GM23338 (cell line): ENCODE measurements around the gene ANKRA2. TPM values are rescaled to one million over a fixed set of nuclear protein-coding genes. Genes with fewer than 3 reads are reported as not detected.

ENCODE experiments used
- ATAC-seq: fragments of 200-7000 bp; cut with Tn5 transposase; 3 replicates; pipeline ENCODE4 v1.9.1; 2020
- DNase-seq: peaks from one replicate; pipeline ENCODE4 v3.0.0-alpha.2; 2015; ENCODE audit warnings: low spot score
- H2AFZ ChIP-seq: fragments of 200-600 bp; sonication (generic); 2 replicates; pipeline ENCODE4 v1.8.0; 2016; ENCODE audit warnings: antibody characterized with exemption, mild to moderate bottlenecking, moderate library complexity
- H3F3A ChIP-seq: fragments of 200-600 bp; sonication (generic); replicated peaks from 2 replicates; pipeline ENCODE4 v1.8.0; 2017; ENCODE audit warnings: antibody characterized with exemption, mixed run types, low read depth
- H3K27ac ChIP-seq: fragments of 200-600 bp; sonication (generic); 2 replicates; pipeline ENCODE4 v1.6.1; 2016; ENCODE audit warnings: low read depth
- H3K27me3 ChIP-seq: fragments of 200-600 bp; sonication (generic); 2 replicates; pipeline ENCODE4 v1.8.0; 2016; ENCODE audit warnings: mild to moderate bottlenecking, mixed run types, moderate library complexity; ENCODE audit not compliant: insufficient read depth
- H3K36me3 ChIP-seq: fragments of 200-600 bp; sonication (generic); 2 replicates; pipeline ENCODE4 v1.8.0; 2016; ENCODE audit warnings: mild to moderate bottlenecking; ENCODE audit not compliant: insufficient read depth
- H3K4me1 ChIP-seq: fragments of 200-600 bp; sonication (generic); 2 replicates; pipeline ENCODE4 v1.8.0; 2016; ENCODE audit warnings: mild to moderate bottlenecking, moderate library complexity; ENCODE audit not compliant: insufficient read depth
- H3K4me2 ChIP-seq: fragments of 200-600 bp; sonication (generic); 2 replicates; pipeline ENCODE4 v1.7.1; 2017; ENCODE audit warnings: mixed run types
- H3K4me3 ChIP-seq: fragments of 200-600 bp; sonication (generic); 2 replicates; pipeline ENCODE4 v1.6.1; 2016; ENCODE audit warnings: mixed run types
- H3K79me2 ChIP-seq: fragments of 200-600 bp; sonication (generic); replicated peaks from 2 replicates; pipeline ENCODE4 v1.8.0; 2017; ENCODE audit warnings: mild to moderate bottlenecking; ENCODE audit not compliant: insufficient read depth
- H3K9me2 ChIP-seq: fragments of 200-600 bp; sonication (generic); 2 replicates; pipeline ENCODE4 v1.8.0; 2017; ENCODE audit not compliant: insufficient read depth
- H4K20me1 ChIP-seq: fragments of 200-600 bp; sonication (generic); replicated peaks from 2 replicates; pipeline ENCODE4 v1.8.0; 2017; ENCODE audit warnings: mild to moderate bottlenecking; ENCODE audit not compliant: insufficient read depth
- H3K27ac Mint-ChIP-seq: 2 replicates; pipeline ENCODE4 v1.8.0; 2020; ENCODE audit warnings: inconsistent platforms, mild to moderate bottlenecking, moderate library complexity, mixed read lengths
- H3K27me3 Mint-ChIP-seq: 3 replicates; pipeline ENCODE4 v1.8.0; 2022; ENCODE audit warnings: low read depth, mild to moderate bottlenecking, moderate library complexity, mixed read lengths, inconsistent platforms; ENCODE audit not compliant: insufficient read depth, poor library complexity
- H3K36me3 Mint-ChIP-seq: 3 replicates; pipeline ENCODE4 v1.8.0; 2021; ENCODE audit warnings: low read depth, mild to moderate bottlenecking, inconsistent platforms, moderate library complexity, mixed read lengths
- H3K4me1 Mint-ChIP-seq: 3 replicates; pipeline ENCODE4 v1.8.0; 2020; ENCODE audit warnings: mild to moderate bottlenecking, inconsistent platforms, mixed read lengths
- H3K4me3 Mint-ChIP-seq: 3 replicates; pipeline ENCODE4 v1.8.0; 2021; ENCODE audit warnings: moderate library complexity, mild to moderate bottlenecking, inconsistent platforms, mixed read lengths
- H3K9me3 Mint-ChIP-seq: 3 replicates; pipeline ENCODE4 v1.8.0; 2020; ENCODE audit warnings: moderate library complexity, mild to moderate bottlenecking, inconsistent platforms, mixed read lengths
- CREB1 ChIP-seq: fragments of 250-450 bp; sonication (Bioruptor Pico); IDR thresholded peaks from 2 replicates; pipeline ENCODE4 v1.5.0; 2020; ENCODE audit warnings: low read depth, mild to moderate bottlenecking, moderate library complexity
- EZH2 ChIP-seq: fragments of 200-600 bp; sonication (generic); IDR thresholded peaks from one replicate; pipeline ENCODE4 v1.8.0; 2017; ENCODE audit warnings: antibody characterized with exemption, mild to moderate bottlenecking, low read depth; ENCODE audit not compliant: unreplicated experiment
- EZH2phosphoT487 ChIP-seq: fragments of 200-600 bp; sonication (generic); IDR thresholded peaks from one replicate; pipeline ENCODE4 v1.8.1; 2018; ENCODE audit warnings: antibody characterized with exemption; ENCODE audit not compliant: unreplicated experiment
- JUNB ChIP-seq: IDR thresholded peaks from one replicate; pipeline ENCODE4 v1.6.1; 2016; ENCODE audit warnings: antibody characterized with exemption; ENCODE audit not compliant: unreplicated experiment
- NANOG ChIP-seq: IDR thresholded peaks from 2 replicates; pipeline ENCODE4 v1.6.1; 2016; ENCODE audit warnings: antibody characterized with exemption, borderline replicate concordance
- POLR2AphosphoS5 ChIP-seq: IDR thresholded peaks from 2 replicates; pipeline ENCODE4 v1.6.1; 2016; ENCODE audit warnings: antibody characterized with exemption, low read depth
- STAT1 ChIP-seq: IDR thresholded peaks from one replicate; pipeline ENCODE4 v1.6.1; 2016; ENCODE audit warnings: antibody characterized with exemption; ENCODE audit not compliant: unreplicated experiment
- ZNF114 ChIP-seq: fragments of 250-450 bp; sonication (Bioruptor Pico); IDR thresholded peaks from 2 replicates; pipeline ENCODE4 v1.5.0; 2020; ENCODE audit warnings: mild to moderate bottlenecking, moderate library complexity
- ZNF331 ChIP-seq: fragments of 250-450 bp; sonication (Bioruptor Pico); IDR thresholded peaks from 2 replicates; pipeline ENCODE4 v1.5.0; 2020; ENCODE audit warnings: low read depth, mild to moderate bottlenecking, moderate library complexity
- polyA plus RNA-seq: library from polyadenylated mRNA; unstranded; fragments of >200 nt; fragmentation: Nextera tagmentation; extraction: Ambion mirVana; gene quantifications from 2 replicates; pipeline ENCODE4 v1.2.1, GENCODE V29; 2016
- total RNA-seq: library from RNA; depleted of rRNA; stranded (reverse); fragments of >200 nt; shearing (Covaris generic); gene quantifications from 2 replicates; pipeline ENCODE4 v1.2.3, GENCODE V29; 2014
- TF ChIP-seq, protein P1 (sequence below): IDR thresholded peaks from 2 replicates; pipeline ENCODE4 v1.6.1; 2016; ENCODE audit warnings: antibody characterized with exemption
- TF ChIP-seq, protein P2 (sequence below), 2 experiments: fragments of 200-600 bp in 1 of 2; sonication (generic) in 1 of 2; conservative IDR thresholded peaks; 2 replicates each; pipeline versions ENCODE4 v1.5.1 to v1.6.1; 2016 to 2017; ENCODE audit warnings: antibody characterized with exemption in 2 of 2, low read depth in 2 of 2, mild to moderate bottlenecking in 2 of 2, moderate library complexity in 1 of 2
- TF ChIP-seq, protein P3 (sequence below): fragments of 250-450 bp; sonication (Bioruptor Pico); IDR thresholded peaks from 2 replicates; pipeline ENCODE4 v1.5.0; 2020; ENCODE audit warnings: mild to moderate bottlenecking, moderate library complexity
- TF ChIP-seq, protein P4 (sequence below): IDR thresholded peaks from one replicate; pipeline ENCODE4 v1.6.1; 2018; ENCODE audit warnings: antibody characterized with exemption; ENCODE audit not compliant: unreplicated experiment

Gene ANKRA2
- total and polyA plus RNA-seq, 2 experiments from 2014 or later, result 13.1 to 15.3 TPM

DNA sequence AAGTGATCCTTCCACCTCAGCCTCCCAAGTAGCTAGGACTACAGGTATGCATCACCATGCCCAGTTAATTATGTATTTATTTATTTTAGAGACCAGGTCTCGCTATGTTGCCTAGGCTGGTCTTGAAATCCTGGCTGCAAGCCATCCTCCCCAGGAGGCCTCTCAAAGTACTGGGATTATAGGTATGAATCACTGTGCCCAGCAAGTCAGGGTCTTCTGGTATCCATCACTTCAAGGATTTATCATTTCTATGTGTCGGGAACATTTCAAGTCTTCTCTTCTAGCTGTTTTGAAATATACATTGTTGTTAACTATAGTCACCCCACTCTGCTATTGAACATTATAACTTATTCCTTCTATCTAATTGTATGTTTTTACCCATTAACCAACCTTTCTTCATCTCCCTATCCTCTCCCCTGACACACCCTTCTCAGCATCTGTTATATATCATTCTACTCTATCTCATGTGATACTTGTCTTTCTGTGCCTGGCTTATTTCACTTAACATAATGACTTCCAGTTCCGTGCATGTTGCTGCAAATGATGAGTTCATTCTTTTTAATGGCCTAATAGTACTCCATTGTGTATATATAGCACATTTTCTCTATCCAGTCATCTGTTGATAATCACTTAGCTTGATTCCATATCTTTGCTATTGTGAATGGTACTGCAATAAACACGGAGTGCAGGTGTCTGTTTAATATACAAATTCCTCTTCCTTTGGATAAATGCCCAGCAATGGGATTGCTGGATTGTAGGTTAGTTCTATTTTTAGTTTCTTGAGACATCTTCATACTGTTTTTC lies 26.5 kb upstream of the ANKRA2 start:
- Mint-ChIP-seq H3K4me1 (no peaks in the 10 kb centered on the region), H3K27ac (no peak overlapping the region), H3K27me3 (peaks cover 3% of the 10 kb centered on the region), H3K4me3 (no peak overlapping the region), H3K9me3 (no peaks in the 10 kb centered on the region), H3K36me3 (no peaks in the 10 kb centered on the region)
- no peaks in the 10 kb centered on the region for H3K27me3 ChIP-seq
- ATAC-seq (no peak), DNase-seq (no peak)
- TF ChIP-seq, protein P1, sequence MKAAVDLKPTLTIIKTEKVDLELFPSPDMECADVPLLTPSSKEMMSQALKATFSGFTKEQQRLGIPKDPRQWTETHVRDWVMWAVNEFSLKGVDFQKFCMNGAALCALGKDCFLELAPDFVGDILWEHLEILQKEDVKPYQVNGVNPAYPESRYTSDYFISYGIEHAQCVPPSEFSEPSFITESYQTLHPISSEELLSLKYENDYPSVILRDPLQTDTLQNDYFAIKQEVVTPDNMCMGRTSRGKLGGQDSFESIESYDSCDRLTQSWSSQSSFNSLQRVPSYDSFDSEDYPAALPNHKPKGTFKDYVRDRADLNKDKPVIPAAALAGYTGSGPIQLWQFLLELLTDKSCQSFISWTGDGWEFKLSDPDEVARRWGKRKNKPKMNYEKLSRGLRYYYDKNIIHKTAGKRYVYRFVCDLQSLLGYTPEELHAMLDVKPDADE, result no peak
- TF ChIP-seq, protein P2, sequence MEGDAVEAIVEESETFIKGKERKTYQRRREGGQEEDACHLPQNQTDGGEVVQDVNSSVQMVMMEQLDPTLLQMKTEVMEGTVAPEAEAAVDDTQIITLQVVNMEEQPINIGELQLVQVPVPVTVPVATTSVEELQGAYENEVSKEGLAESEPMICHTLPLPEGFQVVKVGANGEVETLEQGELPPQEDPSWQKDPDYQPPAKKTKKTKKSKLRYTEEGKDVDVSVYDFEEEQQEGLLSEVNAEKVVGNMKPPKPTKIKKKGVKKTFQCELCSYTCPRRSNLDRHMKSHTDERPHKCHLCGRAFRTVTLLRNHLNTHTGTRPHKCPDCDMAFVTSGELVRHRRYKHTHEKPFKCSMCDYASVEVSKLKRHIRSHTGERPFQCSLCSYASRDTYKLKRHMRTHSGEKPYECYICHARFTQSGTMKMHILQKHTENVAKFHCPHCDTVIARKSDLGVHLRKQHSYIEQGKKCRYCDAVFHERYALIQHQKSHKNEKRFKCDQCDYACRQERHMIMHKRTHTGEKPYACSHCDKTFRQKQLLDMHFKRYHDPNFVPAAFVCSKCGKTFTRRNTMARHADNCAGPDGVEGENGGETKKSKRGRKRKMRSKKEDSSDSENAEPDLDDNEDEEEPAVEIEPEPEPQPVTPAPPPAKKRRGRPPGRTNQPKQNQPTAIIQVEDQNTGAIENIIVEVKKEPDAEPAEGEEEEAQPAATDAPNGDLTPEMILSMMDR (conservative IDR thresholded peaks at IDR 0.05; ENCODE audit: low read depth in 2 of 2), result no peak
- TF ChIP-seq NANOG, result no peak
- no peak for TF ChIP-seq STAT1
- TF ChIP-seq EZH2, result no peak
- TF ChIP-seq CREB1 (CRISPR knock-in tag), result no peak
- TF ChIP-seq EZH2phosphoT487, result no peak
- TF ChIP-seq JUNB, result no peak
- TF ChIP-seq, protein P3, sequence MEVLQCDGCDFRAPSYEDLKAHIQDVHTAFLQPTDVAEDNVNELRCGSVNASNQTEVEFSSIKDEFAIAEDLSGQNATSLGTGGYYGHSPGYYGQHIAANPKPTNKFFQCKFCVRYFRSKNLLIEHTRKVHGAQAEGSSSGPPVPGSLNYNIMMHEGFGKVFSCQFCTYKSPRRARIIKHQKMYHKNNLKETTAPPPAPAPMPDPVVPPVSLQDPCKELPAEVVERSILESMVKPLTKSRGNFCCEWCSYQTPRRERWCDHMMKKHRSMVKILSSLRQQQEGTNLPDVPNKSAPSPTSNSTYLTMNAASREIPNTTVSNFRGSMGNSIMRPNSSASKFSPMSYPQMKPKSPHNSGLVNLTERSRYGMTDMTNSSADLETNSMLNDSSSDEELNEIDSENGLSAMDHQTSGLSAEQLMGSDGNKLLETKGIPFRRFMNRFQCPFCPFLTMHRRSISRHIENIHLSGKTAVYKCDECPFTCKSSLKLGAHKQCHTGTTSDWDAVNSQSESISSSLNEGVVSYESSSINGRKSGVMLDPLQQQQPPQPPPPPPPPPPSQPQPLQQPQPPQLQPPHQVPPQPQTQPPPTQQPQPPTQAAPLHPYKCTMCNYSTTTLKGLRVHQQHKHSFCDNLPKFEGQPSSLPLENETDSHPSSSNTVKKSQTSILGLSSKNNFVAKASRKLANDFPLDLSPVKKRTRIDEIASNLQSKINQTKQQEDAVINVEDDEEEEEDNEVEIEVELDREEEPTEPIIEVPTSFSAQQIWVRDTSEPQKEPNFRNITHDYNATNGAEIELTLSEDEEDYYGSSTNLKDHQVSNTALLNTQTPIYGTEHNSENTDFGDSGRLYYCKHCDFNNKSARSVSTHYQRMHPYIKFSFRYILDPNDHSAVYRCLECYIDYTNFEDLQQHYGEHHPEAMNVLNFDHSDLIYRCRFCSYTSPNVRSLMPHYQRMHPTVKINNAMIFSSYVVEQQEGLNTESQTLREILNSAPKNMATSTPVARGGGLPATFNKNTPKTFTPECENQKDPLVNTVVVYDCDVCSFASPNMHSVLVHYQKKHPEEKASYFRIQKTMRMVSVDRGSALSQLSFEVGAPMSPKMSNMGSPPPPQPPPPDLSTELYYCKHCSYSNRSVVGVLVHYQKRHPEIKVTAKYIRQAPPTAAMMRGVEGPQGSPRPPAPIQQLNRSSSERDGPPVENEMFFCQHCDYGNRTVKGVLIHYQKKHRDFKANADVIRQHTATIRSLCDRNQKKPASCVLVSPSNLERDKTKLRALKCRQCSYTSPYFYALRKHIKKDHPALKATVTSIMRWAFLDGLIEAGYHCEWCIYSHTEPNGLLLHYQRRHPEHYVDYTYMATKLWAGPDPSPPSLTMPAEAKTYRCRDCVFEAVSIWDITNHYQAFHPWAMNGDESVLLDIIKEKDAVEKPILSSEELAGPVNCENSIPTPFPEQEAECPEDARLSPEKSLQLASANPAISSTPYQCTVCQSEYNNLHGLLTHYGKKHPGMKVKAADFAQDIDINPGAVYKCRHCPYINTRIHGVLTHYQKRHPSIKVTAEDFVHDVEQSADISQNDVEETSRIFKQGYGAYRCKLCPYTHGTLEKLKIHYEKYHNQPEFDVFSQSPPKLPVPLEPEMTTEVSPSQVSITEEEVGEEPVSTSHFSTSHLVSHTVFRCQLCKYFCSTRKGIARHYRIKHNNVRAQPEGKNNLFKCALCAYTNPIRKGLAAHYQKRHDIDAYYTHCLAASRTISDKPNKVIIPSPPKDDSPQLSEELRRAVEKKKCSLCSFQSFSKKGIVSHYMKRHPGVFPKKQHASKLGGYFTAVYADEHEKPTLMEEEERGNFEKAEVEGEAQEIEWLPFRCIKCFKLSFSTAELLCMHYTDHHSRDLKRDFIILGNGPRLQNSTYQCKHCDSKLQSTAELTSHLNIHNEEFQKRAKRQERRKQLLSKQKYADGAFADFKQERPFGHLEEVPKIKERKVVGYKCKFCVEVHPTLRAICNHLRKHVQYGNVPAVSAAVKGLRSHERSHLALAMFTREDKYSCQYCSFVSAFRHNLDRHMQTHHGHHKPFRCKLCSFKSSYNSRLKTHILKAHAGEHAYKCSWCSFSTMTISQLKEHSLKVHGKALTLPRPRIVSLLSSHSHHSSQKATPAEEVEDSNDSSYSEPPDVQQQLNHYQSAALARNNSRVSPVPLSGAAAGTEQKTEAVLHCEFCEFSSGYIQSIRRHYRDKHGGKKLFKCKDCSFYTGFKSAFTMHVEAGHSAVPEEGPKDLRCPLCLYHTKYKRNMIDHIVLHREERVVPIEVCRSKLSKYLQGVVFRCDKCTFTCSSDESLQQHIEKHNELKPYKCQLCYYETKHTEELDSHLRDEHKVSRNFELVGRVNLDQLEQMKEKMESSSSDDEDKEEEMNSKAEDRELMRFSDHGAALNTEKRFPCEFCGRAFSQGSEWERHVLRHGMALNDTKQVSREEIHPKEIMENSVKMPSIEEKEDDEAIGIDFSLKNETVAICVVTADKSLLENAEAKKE (CRISPR knock-in tag), result no peak
- TF ChIP-seq, protein P4, sequence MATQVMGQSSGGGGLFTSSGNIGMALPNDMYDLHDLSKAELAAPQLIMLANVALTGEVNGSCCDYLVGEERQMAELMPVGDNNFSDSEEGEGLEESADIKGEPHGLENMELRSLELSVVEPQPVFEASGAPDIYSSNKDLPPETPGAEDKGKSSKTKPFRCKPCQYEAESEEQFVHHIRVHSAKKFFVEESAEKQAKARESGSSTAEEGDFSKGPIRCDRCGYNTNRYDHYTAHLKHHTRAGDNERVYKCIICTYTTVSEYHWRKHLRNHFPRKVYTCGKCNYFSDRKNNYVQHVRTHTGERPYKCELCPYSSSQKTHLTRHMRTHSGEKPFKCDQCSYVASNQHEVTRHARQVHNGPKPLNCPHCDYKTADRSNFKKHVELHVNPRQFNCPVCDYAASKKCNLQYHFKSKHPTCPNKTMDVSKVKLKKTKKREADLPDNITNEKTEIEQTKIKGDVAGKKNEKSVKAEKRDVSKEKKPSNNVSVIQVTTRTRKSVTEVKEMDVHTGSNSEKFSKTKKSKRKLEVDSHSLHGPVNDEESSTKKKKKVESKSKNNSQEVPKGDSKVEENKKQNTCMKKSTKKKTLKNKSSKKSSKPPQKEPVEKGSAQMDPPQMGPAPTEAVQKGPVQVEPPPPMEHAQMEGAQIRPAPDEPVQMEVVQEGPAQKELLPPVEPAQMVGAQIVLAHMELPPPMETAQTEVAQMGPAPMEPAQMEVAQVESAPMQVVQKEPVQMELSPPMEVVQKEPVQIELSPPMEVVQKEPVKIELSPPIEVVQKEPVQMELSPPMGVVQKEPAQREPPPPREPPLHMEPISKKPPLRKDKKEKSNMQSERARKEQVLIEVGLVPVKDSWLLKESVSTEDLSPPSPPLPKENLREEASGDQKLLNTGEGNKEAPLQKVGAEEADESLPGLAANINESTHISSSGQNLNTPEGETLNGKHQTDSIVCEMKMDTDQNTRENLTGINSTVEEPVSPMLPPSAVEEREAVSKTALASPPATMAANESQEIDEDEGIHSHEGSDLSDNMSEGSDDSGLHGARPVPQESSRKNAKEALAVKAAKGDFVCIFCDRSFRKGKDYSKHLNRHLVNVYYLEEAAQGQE, result no peak
- no peak for TF ChIP-seq ZNF331 (CRISPR knock-in tag)
- TF ChIP-seq POLR2AphosphoS5, result no peak
- no peak for TF ChIP-seq ZNF114
- no peak overlapping the region for H3K4me2 ChIP-seq
- no peaks in the 10 kb centered on the region for H3K9me2 ChIP-seq
- no peaks in the 10 kb centered on the region for H3K36me3 ChIP-seq
- no peak overlapping the region for H2AFZ ChIP-seq
- no peaks in the 10 kb centered on the region for H3K79me2 ChIP-seq
- H3K4me3 ChIP-seq, result no peak overlapping the region
- no peaks in the 10 kb centered on the region for H3F3A ChIP-seq
- no peaks in the 10 kb centered on the region for H4K20me1 ChIP-seq
- no peak overlapping the region for H3K27ac ChIP-seq
- H3K4me1 ChIP-seq, result no peaks in the 10 kb centered on the region
